DMS114 treated with DMSO at 0.1 percent for 48 hours (cell line): ENCODE results near the gene GRID2.
"Not testable (repeated sequence)": the region's sequence is repeated elsewhere in the genome, so short reads cannot be mapped to it uniquely, and the experiment has no call there.

Experiments
- DNase-seq: peaks from one replicate; lab custom pipeline; 2025; ENCODE audit not compliant: unreplicated experiment; lab: John Stamatoyannopoulos, UW

The GRID2 gene

DNA sequence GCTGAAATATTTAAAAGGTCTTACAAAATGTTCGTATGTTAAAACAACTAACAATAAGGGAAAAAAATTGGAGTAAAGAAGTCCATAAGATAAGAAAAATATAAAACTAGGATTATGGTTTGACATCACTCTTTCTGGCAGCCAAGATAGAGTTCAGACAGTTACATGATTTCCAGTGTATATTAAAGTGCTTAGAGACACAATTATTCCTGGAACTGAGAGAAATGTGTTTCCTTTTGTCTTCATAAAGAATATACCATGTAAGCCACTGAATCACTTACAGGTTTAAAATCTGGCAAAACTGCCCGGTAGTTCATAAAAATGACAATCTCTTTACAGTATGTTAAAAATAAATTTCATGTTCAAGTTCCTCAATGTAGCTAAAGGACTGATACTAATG is 986.1 kb downstream of the GRID2 start:
- no peak for DNase-seq

DNA sequence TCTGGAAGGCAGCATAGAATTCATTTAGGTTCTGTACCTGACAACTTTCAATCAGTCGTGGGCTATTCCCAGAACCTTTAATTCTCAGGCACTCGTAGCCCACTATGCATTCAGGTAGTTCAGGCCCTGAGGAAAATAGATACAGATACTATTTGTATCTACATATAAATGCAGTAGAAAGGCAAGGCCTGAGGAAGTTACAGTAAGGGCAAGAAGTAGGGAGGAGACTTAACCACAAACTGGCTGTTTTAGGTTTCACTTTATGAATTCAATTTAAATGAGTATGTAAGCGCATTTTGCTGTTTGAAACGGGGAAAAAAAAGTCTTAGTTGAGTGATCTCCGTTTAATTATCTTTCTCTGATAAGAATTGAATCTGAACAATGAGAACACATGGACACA is 995.4 kb downstream of the GRID2 start:
- DNase-seq: no peak

DNA sequence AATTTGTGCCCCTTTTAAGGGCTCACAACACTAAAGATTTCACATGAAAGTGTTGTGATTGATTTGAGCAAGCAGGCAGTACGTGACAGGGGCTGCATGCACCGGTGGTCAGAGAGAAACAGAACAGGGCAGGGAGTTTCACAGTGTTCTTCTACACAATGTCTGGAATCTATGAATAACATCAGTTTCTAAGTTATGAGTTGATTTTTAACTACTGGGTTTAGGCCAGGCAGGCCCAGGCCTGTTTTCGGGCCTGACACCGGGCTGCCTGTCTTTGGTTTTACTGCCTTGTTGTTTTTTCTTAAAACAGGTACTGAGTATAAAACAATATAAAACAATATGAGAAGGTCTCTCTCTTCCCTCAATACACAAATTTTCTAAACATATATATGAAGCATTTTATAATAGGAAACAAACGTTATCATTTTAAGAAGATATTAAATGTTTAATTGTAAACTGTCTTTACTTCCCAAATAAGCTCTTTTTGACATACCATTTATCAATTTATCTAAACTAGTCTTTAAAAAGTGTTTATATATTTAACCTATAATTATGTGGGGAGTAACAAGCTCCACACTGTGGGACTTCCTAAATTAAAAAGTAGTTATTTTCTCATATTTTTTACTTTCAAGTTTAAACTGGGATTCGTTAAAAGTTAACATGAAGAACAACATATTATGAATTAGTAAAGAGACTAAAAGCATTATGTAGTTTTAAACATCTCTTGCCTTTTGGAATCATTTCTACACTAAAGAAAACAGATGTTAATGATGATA is 997.2 kb downstream of the GRID2 start:
- not testable (repeated sequence) for DNase-seq

DNA sequence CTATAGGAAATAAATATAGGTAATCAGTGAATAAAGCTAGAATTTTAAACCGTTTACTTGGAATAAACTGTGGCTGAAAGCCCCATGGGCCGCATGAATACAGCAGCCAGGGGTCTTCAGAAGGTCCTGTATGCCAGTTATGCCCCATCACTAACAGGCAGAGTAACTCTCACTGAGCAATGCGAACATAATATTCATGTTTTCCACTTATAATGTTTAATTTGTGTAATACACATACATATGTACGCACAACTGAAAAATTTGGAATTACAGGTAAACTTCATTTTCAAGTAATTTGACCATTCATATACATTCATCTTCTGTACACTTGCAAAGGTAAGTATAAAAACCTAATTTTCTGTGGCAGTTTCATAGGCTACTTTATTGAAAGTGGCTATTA is 998.5 kb downstream of the GRID2 start:
- DNase-seq: no peak

DNA sequence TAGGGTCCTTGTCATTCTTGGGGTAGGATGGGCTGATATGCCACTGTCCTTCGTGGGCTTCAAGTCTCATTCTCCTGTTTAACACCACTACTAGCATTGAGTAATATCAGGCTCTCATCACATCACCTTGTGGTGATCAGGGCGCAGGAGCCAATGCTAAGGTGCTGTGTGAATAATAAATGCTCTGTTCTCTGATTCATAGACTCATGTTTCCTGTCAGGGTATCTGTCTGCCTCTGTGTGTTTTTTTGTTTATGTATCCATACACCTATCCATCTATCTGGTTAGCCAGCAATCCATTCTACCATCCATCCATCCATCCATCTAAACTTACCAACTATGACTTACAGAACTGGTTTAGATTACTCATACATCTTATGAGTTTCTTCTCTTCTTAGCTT is 999.7 kb downstream of the GRID2 start:
- no peak for DNase-seq

DNA sequence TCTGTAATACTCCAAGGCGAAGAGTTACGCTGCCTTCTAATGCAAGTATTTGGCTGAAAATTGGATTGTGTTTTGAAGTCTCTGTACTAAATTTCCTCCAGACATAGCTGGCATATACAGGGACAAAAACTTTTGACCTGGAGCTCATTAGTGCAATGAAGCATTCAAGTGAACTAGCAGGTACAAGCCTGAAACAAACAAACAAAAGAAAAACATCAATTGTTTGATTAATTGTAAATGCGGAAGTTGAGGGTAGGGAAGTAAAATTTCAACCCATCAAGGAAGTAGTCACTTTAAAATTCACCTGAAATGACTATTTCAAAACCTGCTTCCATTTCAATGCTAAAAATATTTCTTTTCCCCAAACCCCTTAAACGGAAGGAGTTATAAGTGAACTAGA is 1008.5 kb downstream of the GRID2 start:
- no peak for DNase-seq

DNA sequence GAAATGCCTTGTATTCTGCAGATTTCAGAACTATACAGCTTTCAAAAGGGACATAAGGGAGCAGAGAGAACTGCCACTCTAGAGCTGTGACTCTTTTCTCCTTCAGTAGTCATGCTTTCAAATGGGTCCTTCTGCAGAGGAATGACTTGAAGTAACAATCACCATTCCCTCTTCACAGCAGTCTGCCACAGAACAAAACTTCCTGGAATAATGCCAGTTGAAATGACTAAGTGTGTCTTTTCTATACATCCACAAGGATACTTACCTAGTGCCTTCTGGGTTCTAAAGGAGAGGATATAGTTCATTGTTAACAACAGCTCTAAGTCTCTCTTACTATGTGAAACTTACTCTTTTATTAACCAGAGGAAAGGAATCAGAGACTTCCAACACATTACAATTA is 1009.4 kb downstream of the GRID2 start:
- DNase-seq: no peak

DNA sequence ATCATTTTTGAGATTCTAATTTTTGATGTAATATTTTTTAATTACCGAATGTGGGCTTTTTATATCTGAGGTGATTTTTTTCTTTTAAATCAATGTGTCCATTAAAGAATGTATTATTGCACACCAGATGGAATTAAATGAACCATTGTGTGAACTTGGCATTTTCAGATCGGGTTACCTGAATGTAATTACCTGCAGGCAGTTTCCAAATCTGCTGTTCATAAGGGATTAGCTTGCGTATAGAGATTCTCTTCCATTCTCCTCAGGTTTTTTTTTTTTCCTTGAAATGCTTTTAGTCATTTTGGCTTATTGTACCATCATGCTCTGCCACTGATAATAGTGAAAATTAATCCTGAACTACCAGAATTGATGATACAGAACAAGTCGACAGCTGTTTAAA is 1013.3 kb downstream of the GRID2 start:
- no peak for DNase-seq

DNA sequence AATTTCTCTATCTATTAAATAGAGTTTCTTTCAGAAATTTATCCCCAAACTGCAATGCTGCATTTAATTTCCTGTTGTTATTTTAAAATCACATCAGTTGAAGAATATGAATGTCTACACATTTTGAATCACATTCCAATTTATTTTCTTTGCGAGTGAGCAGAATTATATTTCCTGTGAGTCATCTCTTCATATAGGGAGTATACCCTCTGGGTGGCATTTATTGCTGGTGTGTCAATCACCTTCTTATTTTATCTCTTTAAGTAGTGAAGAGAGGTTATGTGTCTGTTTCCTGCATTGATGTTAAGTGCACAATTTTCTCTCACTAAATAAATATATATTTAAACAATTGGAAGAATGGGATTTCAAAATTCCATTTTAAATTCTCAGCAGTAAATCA is 1013.8 kb downstream of the GRID2 start:
- no peak for DNase-seq

DNA sequence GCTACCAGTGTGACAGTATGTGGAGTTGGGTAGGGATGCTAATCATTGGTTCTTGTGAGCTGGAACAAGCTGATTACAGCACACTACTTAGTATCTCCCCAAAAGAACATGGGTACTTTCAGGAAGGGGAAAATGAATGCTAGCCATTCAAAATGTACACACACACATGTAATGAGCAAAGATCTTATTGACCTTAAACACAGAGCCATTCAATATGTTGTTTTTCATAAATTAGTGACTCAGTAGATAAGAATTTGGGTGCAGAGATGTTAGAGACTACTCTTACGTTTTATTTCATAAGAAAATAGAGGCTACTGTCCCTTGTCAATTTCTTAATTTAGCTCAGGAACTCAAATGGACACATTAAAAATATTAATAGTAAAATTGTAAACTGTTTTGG is 1015.3 kb downstream of the GRID2 start:
- no peak for DNase-seq

DNA sequence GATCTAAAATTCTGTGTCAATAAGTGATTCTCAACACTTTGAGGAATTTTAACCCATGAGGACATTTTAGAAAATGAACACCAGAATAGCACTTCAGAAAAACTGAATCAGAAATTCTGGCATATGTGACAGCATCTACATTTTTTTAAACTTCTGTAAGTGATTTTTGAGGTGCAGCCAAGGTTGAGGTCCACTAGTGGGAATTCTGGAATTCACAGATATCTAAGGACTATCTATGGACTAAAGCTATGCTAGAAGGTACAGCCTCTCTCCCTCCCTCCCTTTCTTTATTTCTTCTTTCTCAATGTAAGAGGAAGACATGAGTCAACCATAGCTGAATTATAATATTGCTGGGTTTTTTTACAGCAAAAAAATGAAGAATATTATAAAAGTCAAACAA is 1016.6 kb downstream of the GRID2 start:
- DNase-seq: no peak

DNA sequence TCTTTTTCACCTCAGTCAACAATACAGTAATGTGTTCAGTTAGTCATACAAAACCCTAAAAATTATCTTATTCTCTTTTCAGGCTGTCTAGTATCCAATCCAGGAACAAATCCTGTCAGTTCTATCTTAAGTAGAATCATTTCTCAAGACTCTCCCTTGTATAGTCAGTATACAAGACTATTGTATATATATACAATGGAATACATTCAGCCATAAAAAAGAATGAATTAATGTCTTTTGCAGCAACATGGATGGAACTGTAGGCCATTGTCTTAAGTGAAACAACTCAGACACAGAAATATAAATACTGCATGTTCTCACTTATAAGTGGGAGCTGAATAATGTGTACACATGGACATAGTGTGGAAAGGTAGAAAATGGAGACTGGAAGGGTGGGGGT is 1023.6 kb downstream of the GRID2 start:
- DNase-seq: no peak

DNA sequence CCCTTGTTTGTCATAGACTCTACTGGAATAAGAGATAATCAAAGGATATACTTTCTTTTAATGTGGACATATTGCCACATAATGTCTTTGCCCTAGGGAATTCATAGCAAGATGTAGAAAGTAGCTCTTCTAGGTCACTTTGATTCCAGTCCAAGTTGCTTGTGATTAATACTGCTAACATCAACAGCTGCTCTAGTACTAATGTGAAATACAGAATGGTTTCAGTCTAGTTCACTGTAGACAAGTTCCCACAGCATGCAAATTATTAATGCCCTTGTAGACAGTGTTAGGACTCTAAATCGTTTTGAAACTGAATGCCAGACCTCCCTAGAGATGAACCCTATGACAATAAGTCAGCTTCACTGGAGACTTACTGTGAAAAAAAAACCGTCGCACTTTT is 1030.2 kb downstream of the GRID2 start:
- DNase-seq: no peak

DNA sequence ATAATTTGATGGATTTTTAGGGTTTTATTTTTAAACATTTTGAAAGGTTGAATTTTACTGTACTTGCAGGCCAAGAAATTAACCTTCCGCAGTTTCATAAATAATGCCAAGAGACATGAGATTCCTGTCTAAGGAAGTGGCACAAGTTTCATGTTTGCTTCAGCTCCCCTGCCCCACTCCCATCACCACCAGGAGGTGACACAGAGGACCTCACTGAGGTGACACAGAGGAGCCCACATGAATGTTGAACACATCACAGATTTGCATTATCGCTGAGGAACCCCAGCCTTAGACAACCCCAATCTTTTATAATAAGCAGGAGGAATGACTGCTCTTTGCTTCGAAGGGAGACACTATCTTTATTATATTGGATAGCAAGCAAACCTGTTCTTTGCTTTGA is 1033.4 kb downstream of the GRID2 start:
- DNase-seq: no peak

DNA sequence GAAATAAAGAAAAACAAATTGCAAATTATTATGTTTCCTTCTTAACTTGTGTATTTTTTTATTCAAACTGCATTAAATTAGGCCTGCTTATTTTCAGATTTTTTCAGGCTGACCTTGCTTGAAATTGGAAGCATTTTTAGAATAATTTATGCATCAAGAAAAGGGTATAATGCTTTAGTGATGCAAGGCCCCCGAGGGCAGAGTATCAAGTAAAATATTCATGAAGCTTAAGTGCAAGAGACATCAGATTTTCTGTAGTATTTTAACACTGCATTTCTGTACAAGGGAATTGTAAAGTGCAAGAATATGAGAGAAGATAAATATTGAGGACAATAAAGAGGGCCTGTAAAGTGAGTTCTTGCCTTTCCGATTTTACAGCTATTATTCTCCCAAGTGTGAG is 1039.0 kb downstream of the GRID2 start:
- DNase-seq: no peak

DNA sequence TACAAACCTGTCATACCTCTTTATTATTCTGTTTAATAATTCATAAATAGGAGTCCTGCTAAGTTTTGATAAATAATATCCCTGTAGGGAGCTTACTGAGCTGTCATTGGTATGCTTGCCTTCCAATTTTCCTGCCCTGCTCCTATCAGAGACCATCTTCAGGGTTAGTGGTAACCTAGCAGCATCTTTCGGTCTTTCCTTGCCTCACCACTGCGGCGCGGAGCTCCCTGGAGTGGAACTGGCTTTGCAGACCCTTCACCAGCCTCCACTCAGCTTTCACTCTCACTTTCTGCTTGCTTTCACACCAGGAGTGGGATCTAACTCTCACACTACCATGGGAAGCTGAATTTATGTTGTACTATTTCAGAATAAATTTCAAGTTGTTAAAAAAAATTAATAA is 1043.1 kb downstream of the GRID2 start:
- DNase-seq: no peak

DNA sequence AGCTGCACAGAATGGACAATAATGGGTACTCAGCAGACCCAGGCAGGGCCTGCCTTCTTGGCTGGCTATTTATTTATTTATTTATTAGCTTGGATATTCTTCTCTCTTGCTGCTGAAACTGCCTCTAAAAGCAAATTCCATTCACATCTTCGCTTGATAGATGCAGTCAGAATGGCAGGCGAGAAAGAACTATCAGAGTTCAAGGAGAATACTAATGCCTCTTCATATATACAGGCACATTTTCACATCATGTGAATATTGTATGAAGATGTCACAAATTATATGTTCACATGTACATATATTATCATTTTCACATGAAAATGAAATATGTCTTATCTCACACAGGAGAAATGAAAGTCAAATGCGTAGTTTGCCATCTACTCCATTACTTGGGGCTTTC is 1045.1 kb downstream of the GRID2 start:
- no peak for DNase-seq

DNA sequence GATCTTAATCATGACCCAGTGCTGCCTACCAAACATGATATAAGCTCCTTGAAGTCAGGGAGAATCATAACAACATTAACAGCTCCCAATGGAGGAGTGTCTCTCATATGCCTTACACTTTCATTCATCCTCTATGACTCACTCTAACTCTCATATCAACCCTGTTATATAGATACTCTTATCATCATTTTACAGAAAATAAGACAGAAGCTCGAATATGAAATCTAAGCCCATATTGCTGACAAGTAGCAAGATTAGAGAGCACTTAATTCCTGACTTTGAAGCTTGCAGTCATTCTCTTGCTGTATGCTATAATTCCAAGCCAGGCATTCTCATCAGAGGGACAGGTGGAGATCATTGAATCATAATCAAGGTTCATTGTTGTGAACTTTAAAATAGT is 1048.1 kb downstream of the GRID2 start:
- no peak for DNase-seq

DNA sequence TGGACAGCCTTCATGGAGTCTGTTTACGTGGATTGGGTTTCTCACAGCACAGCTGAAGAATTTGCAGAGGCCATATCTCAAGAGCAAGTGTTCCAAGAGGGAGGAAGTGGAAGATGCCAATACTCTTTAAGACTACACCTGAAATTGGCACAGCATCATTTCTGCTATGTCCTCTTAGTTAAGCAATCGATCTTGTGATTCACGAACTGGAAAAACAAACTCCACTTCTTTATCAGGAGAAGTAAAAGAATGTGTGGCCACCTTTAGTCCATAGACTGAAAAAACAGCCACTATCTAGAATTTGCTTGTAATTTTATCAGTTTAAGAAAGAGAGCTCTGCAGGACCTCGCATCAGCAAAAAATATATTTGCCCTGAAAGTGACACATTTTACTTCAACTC is 1051.6 kb downstream of the GRID2 start:
- DNase-seq: no peak

DNA sequence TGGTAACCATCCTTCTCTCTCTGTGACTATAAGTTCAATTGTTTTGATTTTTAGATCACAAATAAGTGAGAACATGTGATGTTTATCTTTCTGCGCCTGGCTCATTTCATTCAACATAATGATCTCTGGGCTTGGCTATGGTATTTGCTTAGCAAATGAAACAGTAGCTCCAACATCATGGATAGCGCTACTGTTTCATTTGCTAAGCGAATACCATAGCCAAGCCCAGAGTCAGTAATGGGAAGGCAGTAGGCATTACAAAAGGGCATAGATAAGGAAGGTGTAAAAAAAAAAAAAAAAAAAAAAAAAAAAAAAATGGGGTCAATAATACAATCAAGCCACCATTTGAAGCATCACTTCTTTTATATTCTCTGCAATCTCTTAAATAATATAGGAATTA is 1055.8 kb downstream of the GRID2 start:
- no peak for DNase-seq

DNA sequence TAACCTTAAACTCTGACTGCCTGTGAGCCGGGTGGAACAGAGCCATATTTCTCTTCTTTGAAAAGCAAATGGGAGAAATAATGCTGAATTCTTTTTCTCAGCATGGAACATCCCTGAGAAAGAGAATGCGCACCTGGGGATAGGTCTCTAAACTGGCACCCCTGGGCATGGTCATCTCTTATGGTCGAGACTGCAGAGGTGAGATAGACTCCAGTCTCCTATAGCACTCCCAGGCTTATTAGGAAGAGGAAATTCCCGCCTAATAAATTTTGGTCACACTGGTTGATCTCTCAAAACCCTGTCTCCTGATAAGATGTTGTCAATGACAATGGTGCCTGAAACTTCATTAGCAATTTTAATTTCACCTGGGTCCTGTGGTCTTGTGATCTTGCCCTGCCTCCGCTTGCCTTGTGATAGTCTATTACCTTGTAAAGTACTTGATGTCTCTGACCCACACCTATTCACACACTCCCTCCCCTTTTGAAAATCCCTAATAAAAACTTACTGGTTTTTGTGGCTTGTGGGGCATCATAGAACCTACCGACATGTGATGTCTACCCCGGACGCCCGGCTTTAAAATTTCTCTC is 1062.5 kb downstream of the GRID2 start:
- DNase-seq: not testable (repeated sequence)

DNA sequence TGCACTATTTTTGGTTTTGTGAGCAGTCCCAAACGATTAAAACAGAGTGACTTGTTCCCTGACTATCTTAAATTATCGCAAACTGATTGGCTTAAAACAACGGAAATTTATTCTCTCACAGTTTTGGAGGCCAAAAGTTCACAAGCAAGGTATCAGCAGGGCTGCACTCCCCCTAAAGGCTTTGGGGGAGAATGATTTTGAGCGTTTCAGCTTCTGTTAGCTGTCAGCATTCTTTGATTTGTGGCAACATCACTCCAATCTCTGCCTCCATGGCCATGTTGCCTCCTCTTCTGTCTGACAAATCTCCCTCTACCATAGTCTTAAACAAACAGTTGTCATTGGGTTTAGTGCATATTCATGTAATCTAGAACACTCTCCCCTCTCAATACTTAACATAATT is 1065.2 kb downstream of the GRID2 start:
- no peak for DNase-seq

DNA sequence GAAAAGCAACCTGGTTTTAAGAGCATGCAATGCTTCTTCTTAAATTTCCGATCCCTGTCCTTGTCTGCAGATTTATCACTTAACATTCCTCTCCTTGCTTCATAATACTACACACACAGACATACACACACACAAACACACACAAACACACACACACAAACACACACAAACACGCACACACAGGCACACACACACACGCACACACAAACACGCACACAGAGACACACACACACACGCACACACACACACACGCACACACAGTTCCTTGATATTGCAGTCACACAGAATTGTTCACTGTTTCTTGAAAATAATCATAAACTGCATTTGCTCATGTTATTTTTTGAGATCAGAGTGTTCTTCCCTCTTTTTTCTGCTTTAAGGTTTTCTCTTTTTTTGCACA is 1066.5 kb downstream of the GRID2 start:
- no peak for DNase-seq
